COR-L47 (cell line): ENCODE results near the gene TNFAIP1.

Experiments
- DNase-seq: peaks from one replicate; lab custom pipeline; 2025; lab: John Stamatoyannopoulos, UW

Gene TNFAIP1

DNA sequence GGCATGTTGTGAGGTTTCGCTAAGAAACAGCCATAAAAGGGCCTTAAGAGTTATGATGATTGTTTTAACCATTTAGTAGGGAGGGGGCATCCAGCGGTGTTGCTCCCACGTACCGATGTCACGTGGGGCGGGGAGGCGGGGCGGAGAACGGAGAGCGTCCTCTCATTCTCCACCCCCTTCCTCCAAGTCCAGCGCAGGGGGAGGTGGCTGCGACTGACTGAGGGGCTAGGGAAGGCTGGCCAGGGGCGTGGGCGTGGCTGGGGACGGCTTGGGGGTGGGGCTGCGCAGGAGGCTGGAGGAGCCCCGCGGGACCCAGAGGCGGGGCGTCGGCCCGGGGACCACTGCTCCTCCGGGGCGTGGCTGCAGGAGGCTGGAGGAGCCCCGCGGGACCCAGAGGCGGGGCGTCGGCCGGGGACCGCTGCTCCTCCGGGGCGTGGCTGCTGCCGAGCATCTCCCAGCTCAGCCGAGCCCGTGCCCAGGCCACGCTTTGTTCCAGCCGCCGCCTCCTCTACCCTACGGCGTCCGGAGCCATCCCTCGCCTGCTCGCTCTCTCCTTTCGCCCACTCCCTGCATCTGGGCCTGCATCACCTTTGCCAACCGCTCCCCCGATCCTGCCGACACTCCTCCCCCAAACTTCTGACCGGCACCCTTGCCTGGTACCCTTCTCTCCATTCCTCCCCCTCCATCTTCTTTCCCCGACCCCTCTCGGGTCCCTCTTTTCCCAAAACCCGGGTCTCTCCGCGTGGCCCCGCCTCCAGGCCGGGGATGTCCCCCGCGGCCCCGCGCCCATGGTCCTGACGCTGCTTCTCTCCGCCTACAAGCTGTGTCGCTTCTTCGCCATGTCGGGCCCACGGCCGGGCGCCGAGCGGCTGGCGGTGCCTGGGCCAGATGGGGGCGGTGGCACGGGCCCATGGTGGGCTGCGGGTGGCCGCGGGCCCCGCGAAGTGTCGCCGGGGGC lies 36.0 kb downstream of the TNFAIP1 start, which contains the start of gene SARM1:
Gene SARM1 (plus strand): TSS at position 450 of the 958 bp plus-strand sequence. CDS start 339 bp downstream, at position 789.
- peak; percentile 95 for DNase-seq

DNA sequence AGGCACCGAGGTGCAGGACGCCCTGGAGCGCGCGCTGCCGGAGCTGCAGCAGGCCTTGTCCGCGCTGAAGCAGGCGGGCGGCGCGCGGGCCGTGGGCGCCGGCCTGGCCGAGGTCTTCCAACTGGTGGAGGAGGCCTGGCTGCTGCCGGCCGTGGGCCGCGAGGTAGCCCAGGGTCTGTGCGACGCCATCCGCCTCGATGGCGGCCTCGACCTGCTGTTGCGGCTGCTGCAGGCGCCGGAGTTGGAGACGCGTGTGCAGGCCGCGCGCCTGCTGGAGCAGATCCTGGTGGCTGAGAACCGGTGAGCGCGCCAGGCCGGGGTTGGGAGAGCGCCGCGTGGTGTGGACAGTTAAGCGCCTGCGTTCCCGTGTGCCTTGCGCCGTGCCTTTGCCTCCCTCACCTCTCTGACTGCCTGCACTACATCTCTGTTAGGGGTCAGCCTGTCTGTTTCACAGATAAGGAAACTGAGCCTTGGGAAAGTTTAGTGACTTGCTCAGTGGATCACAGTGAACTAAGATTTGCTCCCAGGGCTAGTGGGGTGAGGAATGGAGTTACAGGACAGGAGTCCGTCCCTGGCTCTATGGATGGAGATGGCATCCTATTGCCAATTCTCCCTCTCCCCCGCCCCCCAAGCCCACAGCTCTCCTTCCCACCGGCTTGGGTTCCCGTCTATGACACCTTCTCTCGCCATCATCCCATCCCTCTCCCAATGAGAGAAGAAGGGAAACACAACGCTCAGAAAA lies 36.8 kb downstream of the TNFAIP1 start:
- DNase-seq, result peak; percentile 27

DNA sequence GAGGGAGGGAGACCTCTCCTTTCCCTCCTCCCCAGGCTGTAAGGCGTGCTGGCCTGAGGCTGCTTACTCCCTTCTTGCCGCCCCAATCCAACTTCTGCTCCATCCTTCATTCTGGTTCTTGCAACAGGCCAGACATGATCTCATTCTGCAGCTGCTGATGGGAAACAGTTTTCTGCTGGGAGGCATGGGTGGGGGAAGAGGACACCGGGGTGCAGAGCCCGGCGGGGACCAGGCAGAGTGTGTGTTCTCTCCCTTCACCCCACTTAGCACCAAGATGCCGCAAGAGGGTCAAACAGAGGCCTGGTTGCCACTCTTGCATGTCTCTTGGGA lies 37.3 kb downstream of the TNFAIP1 start:
- no peak for DNase-seq

DNA sequence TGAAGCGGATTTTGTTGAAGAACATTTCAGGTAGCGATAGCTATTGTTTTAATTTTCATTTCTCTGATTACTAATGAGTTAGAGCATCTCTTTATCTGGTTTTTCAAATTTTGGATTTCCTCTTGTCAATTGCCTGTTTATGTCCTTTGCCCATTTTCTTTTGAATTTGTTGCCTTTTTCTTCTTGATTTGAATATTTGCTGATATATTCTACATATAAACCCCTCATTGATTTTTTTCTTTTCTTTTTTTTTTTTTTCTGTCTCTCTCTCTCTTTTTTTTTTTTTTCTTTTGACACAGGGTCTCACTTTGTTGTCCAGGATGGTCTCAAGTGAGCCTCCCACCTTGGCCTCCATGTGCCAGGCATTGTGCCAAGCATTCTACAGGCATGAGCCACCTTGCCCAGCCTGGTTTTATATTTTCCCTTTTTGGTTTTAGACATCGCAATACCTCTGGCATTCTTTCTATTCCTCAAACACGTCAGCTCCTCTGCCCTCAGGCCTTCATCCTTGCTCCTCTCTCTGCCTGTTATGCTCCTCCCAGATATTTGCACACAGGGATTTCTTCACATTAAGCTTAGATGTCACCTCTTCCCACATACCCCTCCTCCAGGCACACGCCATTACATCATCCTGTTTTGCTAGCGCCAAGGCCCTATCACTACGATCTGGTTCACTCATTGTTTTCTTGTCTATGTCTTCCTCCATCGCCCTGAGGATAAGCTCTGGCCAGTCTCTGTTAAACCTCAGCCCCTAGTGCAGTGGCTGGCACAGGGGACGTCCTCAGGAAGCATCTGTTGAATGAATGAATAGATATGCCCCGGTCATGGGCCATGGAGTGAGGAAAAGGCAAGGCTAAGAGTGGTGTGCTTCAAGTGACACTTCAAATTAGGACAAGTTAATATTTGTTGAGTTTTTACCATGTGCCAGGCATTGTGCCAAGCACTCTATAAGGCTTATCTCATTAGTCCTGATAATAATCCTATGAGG lies 44.5 kb downstream of the TNFAIP1 start:
- no peak for DNase-seq

DNA sequence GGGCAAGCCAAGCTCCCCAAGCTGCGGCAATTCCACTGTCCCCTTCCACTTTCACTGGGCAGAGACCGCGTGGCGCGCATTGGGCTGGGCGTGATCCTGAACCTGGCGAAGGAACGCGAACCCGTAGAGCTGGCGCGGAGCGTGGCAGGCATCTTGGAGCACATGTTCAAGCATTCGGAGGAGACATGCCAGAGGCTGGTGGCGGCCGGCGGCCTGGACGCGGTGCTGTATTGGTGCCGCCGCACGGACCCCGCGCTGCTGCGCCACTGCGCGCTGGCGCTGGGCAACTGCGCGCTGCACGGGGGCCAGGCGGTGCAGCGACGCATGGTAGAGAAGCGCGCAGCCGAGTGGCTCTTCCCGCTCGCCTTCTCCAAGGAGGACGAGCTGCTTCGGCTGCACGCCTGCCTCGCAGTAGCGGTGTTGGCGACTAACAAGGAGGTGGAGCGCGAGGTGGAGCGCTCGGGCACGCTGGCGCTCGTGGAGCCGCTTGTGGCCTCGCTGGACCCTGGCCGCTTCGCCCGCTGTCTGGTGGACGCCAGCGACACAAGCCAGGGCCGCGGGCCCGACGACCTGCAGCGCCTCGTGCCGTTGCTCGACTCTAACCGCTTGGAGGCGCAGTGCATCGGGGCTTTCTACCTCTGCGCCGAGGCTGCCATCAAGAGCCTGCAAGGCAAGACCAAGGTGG lies 45.7 kb downstream of the TNFAIP1 start:
- no peak for DNase-seq

DNA sequence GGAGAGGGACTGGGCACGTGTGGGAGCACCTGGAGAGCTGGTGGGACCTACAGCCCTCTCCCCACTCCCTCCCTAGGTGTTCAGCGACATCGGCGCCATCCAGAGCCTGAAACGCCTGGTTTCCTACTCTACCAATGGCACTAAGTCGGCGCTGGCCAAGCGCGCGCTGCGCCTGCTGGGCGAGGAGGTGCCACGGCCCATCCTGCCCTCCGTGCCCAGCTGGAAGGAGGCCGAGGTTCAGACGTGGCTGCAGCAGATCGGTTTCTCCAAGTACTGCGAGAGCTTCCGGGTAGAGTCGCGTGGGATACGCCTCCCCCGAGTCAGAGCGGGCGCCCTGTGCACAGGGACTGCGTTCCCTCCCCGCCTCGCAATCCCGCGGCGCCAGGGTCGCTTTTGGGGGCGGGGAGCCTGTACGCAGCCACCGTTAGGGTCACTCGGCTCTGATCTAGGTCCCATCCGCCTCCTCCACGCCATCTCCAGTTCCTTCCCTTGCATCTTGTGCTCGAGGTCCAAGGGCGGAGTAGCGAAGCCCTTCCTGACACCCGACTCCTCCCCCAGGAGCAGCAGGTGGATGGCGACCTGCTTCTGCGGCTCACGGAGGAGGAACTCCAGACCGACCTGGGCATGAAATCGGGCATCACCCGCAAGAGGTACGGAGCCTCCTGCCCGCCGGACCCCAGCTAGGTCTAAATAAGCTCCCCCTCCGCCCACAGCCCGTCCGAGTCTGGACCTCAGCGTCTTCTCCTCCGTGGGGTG lies 48.9 kb downstream of the TNFAIP1 start:
- peak; percentile 74 for DNase-seq

DNA sequence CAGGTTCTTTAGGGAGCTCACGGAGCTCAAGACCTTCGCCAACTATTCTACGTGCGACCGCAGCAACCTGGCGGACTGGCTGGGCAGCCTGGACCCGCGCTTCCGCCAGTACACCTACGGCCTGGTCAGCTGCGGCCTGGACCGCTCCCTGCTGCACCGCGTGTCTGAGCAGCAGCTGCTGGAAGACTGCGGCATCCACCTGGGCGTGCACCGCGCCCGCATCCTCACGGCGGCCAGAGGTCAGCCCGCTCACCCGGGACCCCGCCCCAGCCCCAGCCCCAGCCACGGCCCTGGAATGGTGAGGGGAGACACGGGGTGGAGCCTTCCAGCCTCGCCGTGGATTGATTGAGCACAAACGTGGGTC lies 49.5 kb downstream of the TNFAIP1 start:
- DNase-seq, result no peak

DNA sequence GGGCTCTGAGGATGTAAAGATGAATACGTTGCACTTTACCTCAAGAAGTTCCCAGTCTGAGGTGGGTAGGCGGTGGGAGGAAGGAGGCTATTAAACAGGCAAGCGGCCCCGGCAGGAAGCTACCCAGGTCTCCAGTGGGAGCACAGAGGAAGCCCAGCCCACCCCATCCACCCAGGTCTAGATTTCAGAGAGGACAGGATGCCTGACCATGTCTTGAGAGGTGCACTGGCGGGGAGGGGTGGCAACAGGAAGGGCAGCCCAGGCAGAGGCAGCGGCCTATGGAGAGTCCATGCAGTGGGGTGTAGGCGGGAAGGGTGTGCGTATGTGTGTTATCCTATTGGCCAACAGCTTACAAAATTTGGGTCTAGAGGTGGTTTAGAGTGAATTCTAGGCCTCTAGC lies 49.8 kb downstream of the TNFAIP1 start:
- DNase-seq, result no peak

DNA sequence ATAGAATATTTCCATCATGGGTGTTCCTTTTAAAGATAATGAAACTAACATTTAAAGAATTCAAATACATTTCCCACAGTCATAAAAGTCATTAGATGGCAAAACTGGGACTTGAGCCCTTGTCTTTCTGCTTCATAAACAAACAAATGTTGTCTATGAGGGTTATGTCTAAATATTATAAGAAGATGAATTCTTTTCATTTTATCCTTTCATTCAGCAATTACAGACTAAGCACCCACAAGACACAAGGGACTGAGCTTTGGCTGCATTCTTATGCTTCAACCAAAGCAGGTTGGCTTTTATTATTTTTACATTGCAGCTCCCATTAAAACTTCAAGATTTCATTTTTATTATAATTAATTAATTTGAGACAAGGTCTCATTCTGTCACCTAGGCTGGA lies 50.8 kb downstream of the TNFAIP1 start:
- no peak for DNase-seq

DNA sequence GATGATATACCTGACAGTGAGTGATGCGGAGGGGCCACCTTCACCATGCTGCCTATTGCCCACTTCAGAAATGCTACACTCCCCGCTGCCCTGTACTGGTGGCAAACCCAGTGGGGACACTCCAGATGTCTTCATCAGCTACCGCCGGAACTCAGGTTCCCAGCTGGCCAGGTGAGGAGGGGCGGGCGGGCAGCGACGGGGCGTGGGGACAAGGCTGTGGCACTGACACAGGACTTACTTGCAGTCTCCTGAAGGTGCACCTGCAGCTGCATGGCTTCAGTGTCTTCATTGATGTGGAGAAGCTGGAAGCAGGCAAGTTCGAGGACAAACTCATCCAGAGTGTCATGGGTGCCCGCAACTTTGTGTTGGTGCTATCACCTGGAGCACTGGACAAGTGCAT lies 52.5 kb downstream of the TNFAIP1 start:
- DNase-seq, result no peak

DNA sequence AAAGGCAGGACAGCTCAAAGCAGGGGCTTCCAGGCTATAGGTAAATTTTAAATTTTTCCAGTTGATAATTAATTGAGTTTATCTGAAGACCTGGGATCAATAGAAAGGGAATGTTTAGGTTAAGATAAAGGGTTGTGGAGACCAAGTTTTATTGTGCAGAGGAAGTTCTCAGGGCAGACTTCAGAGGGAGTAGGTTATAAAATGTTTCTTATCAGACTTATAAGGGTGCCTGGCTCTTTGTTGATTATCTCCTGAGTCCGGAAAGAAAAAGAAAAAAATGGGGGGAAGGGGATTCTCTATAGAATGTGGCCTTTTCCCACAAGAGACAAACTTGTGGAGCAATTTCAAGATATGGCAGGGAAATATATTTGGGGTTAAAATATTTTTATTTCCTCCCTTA lies 54.6 kb downstream of the TNFAIP1 start:
- no peak for DNase-seq

DNA sequence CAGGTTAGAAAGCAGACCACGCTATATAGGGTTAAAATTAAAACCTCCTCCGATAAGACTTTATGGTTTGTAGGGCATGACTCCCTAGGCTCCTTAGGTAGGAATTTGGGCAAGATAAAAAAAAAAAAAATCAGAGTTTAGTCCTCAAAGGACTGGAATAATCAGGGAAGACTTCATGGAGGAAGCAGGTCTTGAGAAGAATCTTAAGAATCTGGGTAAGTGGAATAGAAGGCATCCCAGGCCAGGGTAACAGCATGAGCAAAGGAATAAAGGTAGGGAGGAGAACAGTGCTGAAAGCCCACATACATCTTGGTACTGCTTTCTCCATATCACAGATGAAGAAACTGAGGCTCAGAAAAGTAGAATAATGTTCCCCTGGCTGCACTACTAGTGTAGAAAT lies 55.0 kb downstream of the TNFAIP1 start:
- no peak for DNase-seq

DNA sequence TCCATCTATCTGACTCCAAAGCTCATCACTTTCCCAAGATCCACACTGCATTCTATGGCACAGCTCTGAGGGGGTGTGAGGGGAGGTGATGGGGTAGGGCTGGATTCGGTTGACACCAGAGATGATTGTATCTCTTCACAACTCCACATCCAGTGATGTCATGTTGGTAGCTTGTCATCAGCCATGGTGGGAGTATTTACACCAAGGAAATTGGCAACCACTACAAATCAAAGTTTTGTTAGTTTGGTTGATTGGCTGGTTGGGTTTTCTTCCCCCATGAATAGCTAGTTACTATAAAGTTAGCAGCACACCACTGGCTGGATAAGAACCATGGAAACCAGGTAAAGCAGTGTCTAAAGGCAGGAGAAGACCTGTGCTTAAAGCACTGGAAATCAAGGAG lies 55.4 kb downstream of the TNFAIP1 start:
- no peak for DNase-seq

DNA sequence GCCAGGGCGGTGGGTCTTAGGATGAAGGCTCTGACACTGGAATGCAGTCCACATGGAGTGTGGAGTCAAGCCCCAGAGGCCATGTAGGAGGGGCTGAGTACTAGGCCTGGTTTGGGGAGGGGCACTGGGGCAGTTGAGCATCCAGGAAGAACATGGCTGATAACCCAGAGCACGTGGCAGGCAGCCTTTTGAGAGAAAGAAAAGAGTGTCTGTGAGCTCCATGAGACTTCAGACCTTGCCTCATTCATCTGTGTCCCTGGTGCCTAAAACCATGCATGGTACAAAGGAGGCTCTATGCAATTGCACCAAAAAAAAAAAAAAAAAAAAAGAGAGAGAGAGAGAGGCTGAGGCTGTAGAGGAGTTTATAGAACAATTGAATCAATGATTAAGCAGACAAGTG lies 55.8 kb downstream of the TNFAIP1 start:
- DNase-seq, result no peak

DNA sequence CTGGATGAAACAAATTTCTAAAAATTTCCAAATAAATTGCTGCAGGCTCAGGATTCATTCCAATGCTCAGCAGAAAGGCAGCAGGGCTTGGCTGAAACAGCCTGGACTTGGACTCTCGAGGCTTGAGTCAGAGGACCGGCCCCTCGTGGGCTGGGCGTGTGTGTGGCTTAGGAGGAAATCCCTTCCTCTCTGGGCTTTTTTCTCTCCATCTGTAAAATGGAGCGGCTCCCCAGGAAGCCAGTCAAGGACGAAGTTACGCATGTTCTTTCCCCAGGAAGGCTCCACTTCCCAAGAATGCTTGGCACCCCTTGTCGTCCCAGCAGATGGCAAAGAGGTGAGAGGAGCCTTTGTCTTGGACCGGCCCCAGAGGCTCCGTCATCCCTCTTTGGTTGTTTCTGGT lies 56.9 kb downstream of the TNFAIP1 start:
- DNase-seq, result no peak

DNA sequence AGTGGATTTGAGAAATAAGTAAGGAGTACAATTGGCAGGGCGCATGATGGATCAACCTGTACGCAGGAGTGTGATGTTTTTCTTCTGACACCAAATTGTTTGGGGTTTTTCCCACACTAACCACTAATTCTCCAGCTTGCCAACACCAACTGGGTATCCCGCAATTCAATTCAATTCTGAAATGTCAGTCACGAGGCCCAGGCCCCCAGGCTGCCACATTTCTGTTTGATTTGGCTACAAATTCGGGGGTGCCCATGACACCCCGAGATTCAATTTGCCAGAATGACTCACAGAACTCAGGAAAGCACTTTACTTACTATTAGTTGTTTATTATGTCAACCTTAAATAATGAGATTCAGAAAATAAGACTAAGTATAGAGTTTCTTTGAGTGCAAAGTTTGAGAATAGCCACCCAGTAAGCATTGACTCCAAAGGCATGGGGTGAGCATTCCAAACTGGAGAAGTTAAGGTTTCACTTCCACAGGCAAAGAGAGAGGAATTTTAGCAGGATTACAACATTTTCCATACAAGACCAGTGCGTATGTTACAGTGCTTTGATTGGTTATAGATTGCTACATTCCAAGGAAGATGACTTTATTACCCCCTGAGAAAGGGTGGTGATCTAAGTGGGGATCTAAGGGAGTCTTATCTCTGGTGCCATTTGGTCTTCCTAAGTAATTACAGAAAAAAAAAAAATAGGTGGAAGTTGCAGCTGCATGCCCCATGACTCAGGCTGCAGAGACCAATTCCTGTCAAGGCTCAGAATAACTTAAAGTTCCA lies 59.0 kb downstream of the TNFAIP1 start:
- no peak for DNase-seq

DNA sequence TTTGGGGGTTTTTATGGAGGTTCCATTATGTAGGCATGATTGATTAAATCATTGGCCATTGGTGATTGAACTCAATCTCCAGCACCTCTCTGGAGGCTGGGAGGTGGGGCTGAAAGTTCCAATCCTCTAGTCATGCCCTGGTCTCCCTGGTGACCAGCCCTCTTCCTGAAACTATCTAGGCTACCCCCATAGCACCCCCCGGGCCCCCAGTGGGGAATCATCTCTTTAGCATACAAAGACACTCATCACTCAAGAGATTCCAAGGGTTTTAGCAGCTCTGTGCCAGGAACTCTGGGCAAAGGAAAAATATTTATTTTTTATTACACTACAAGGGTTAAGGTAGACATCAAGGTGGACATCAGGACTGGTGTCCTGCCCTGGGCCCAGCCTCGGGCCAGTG lies 59.9 kb downstream of the TNFAIP1 start:
- no peak for DNase-seq

DNA sequence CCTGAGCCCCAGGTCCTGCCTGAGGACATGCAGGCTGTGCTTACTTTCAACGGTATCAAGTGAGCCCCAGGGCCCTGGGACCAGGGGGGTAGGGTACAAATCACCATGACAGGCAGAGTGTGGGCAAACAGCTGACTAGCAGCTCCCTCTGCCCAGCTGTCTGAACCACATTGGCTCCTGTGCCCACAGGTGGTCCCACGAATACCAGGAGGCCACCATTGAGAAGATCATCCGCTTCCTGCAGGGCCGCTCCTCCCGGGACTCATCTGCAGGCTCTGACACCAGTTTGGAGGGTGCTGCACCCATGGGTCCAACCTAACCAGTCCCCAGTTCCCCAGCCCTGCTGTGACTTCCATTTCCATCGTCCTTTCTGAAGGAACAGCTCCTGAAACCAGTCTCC lies 60.4 kb downstream of the TNFAIP1 start:
- DNase-seq, result no peak
